ENCODE measurements around the gene DCXR. TPM values are rescaled to one million over a fixed set of nuclear protein-coding genes. Genes with fewer than 3 reads are reported as not detected.
A peak's percentile ranks its signal among the peaks of the same experiment; 100 is the strongest.

DCXR gene
- total and polyA plus RNA-seq, 2 of the 13 experiments (the other 11 are each of a cell fraction or from before 2014, with no cell fraction given): 287 to 311 TPM

DNA sequence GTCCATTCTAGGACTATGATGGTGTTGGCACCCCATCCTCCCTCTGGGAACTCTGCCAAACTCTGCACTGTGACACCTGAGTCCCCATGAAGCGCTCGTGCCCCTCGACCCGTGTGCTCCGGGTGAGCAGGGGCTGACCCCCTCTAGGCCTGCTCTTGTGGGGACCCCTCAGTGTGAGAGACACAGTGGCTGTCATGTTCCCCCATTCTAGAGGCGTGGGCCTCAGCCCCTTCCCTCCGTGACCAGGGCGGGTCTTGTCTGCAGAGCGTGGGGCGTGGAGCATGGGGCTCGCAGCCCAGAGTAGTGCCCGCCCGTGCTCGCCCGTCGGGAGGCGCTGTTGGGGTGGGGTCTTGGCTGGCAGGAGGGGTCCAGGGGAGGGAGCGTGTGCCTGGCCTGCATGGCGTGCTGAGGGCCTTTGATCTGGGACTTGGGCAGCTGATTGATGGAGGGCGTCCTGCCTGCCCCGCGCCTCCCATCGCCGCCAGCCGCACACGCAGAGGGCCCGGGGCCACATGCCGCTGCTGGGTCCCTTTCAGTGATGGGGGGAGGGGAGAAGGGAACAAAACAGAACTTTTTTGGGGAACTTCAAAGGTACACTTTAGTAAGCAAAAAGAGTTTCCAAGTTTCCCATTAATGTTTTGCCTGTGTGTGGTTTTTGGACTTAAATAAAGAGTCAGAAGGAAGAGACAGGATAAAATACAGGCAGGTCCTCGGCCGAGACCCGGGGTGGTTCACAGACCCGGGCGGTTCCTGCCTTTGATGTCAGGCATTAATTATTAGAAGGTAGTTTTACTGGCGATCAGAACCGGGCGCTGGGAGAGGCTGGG, 37.3 kb downstream of the DCXR start (continued):
- TF ChIP-seq ZNF460 (CRISPR knock-in tag; IDR thresholded peaks at IDR 0.05; ENCODE audit: borderline replicate concordance) (no peak; the same call in 1 of the 2 replicates), AGO2 (optimal IDR thresholded peaks at IDR 0.05; ENCODE audit: low read depth, low read length) (peak; percentile 99), ZNF720 (CRISPR knock-in tag; IDR thresholded peaks at IDR 0.05) (no peak), NFKBIZ (CRISPR knock-in tag; IDR thresholded peaks at IDR 0.05) (no peak; the same call in 1 of the 2 replicates), MAFF (IDR thresholded peaks at IDR 0.05; ENCODE audit: low read depth, low read length) (no peak), JUN (CRISPR knock-in tag; IDR thresholded peaks at IDR 0.05) (peak; percentile 11; the same call in 1 of the 2 replicates), HNRNPUL1 (IDR thresholded peaks at IDR 0.05; ENCODE audit: low read depth, low read length) (no peak), ZNF350 (CRISPR knock-in tag; IDR thresholded peaks at IDR 0.05; ENCODE audit: borderline replicate concordance, low read depth) (peak; percentile 75; the same call in 1 of the 2 replicates), HMGA1 (CRISPR knock-in tag; conservative IDR thresholded peaks at IDR 0.05) (no peak), ZNF12 (CRISPR knock-in tag; IDR thresholded peaks at IDR 0.05) (no peak; the same call in 1 of the 2 replicates), ZNF670 (CRISPR knock-in tag; IDR thresholded peaks at IDR 0.05; ENCODE audit: borderline replicate concordance) (0 out of 2 replicates have a peak, but pooled peaks have one; percentile 28), SAP130 (CRISPR knock-in tag; IDR thresholded peaks at IDR 0.05; ENCODE audit: low read depth) (no peak), HHEX (CRISPR knock-in tag; IDR thresholded peaks at IDR 0.05) (peak; percentile 62; the same call in 1 of the 2 replicates), ZBTB7B (CRISPR knock-in tag; IDR thresholded peaks at IDR 0.05) (peak; percentile 98), MIER2 (CRISPR knock-in tag; IDR thresholded peaks at IDR 0.05) (no peak), ISX (CRISPR knock-in tag; conservative IDR thresholded peaks at IDR 0.05) (no peak), ZNF605 (CRISPR knock-in tag; IDR thresholded peaks at IDR 0.05) (no peak; the same call in 1 of the 2 replicates), ZFY (CRISPR knock-in tag; IDR thresholded peaks at IDR 0.05) (peak; percentile 65), BCL6 (CRISPR knock-in tag; IDR thresholded peaks at IDR 0.05) (0 out of 2 replicates have a peak, but pooled peaks have one; percentile 5), ZNF24 (IDR thresholded peaks at IDR 0.05) (no peak), KDM2A (CRISPR knock-in tag; IDR thresholded peaks at IDR 0.05; ENCODE audit: borderline replicate concordance, low read depth) (peak; percentile 26), ZKSCAN5 (CRISPR knock-in tag; IDR thresholded peaks at IDR 0.05) (peak; percentile 52), SCMH1 (CRISPR knock-in tag; IDR thresholded peaks at IDR 0.05; ENCODE audit: borderline replicate concordance) (no peak), SNAPC2 (CRISPR knock-in tag; IDR thresholded peaks at IDR 0.05) (no peak; the same call in 1 of the 2 replicates)
- TF ChIP-seq, protein P1, sequence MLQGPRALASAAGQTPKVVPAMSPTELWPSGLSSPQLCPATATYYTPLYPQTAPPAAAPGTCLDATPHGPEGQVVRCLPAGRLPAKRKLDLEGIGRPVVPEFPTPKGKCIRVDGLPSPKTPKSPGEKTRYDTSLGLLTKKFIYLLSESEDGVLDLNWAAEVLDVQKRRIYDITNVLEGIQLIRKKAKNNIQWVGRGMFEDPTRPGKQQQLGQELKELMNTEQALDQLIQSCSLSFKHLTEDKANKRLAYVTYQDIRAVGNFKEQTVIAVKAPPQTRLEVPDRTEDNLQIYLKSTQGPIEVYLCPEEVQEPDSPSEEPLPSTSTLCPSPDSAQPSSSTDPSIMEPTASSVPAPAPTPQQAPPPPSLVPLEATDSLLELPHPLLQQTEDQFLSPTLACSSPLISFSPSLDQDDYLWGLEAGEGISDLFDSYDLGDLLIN (CRISPR knock-in tag; IDR thresholded peaks at IDR 0.05; ENCODE audit: borderline replicate concordance): no peak
- TF ChIP-seq, protein P2, sequence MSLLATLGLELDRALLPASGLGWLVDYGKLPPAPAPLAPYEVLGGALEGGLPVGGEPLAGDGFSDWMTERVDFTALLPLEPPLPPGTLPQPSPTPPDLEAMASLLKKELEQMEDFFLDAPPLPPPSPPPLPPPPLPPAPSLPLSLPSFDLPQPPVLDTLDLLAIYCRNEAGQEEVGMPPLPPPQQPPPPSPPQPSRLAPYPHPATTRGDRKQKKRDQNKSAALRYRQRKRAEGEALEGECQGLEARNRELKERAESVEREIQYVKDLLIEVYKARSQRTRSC (CRISPR knock-in tag; IDR thresholded peaks at IDR 0.05; ENCODE audit: low read depth): no peak
- TF ChIP-seq, protein P3, sequence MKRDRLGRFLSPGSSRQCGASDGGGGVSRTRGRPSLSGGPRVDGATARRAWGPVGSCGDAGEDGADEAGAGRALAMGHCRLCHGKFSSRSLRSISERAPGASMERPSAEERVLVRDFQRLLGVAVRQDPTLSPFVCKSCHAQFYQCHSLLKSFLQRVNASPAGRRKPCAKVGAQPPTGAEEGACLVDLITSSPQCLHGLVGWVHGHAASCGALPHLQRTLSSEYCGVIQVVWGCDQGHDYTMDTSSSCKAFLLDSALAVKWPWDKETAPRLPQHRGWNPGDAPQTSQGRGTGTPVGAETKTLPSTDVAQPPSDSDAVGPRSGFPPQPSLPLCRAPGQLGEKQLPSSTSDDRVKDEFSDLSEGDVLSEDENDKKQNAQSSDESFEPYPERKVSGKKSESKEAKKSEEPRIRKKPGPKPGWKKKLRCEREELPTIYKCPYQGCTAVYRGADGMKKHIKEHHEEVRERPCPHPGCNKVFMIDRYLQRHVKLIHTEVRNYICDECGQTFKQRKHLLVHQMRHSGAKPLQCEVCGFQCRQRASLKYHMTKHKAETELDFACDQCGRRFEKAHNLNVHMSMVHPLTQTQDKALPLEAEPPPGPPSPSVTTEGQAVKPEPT (CRISPR knock-in tag; IDR thresholded peaks at IDR 0.05; ENCODE audit: low read depth): peak; percentile 89; the same call in 1 of the 2 replicates
- TF ChIP-seq, protein P4, sequence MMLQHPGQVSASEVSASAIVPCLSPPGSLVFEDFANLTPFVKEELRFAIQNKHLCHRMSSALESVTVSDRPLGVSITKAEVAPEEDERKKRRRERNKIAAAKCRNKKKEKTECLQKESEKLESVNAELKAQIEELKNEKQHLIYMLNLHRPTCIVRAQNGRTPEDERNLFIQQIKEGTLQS (CRISPR knock-in tag; IDR thresholded peaks at IDR 0.05): 0 out of 2 replicates have a peak, but pooled peaks have one; percentile 30
